Esophagus squamous epithelium (tissue), 4 donors: ENCODE data around the gene THSD7A.

ENCODE experiments used
- CTCF ChIP-seq, 6 experiments: fragments of 450-650 bp in 4 of 6; fragments of 200-600 bp in 2 of 6; sonication (generic) in 2 of 6; IDR thresholded peaks; one replicate each; pipeline ENCODE4 v1.5.1; 2016 to 2019; ENCODE audit warnings: antibody characterized with exemption in 6 of 6, mild to moderate bottlenecking in 4 of 6, moderate library complexity in 4 of 6
- POLR2A ChIP-seq, 4 donors: fragments of 450-650 bp; IDR thresholded peaks; one replicate each; pipeline ENCODE4 v1.6.1; 2017; ENCODE audit warnings: antibody characterized with exemption in 4 of 4, mild to moderate bottlenecking in 4 of 4, moderate library complexity in 3 of 4

- TF ChIP-seq CTCF (IDR thresholded peaks at IDR 0.05) (no peak), POLR2A (IDR thresholded peaks at IDR 0.05) (no peak)
Observed at GRCh38 chr7:11638011-11638774, 193.8 kb downstream of the THSD7A start.
